Measurements from ENCODE around the gene LAG3.

LAG3 gene

GRCh38 chr12:6778574-6779550 lies 6.5 kb downstream of the LAG3 start:
- POLR2A ChIA-PET: no interaction called here
- peak; percentile 99 for TF ChIP-seq CTCF (IDR thresholded peaks at IDR 0.05; ENCODE audit: control extremely low read depth, extremely low read depth, low read depth, missing control alignments)
- CTCF ChIA-PET: interaction anchor here (0.7 to 9.3 kb wide), 21 partner anchors 10 to 175 kb away, joined by 3 to 117 read pairs (median 4); partner anchors contain the start of genes CD4, COPS7A, LAG3 and MLF2
- peak; percentile 85 for DNase-seq (ENCODE audit: extremely low spot score)

- DNase-seq (ENCODE audit: extremely low spot score): no peak
- TF ChIP-seq CTCF (IDR thresholded peaks at IDR 0.05; ENCODE audit: control extremely low read depth, extremely low read depth, low read depth, missing control alignments): no peak
- CTCF ChIA-PET: interaction anchor here (0.9 to 9.3 kb wide), 12 partner anchors 9 to 93 kb away, joined by 3 to 117 read pairs (median 6); partner anchors contain the start of genes CD4, GNB3, GPR162 and LAG3
- POLR2A ChIA-PET: no interaction called here
Observed at GRCh38 chr12:6779708-6780432, 7.5 kb downstream of the LAG3 start.

- CTCF ChIA-PET: interaction anchor here (0.9 to 9.3 kb wide), 11 partner anchors 8 to 92 kb away, joined by 3 to 117 read pairs (median 6); partner anchors contain the start of genes CD4, GNB3, GPR162 and LAG3
- no peak for TF ChIP-seq CTCF (IDR thresholded peaks at IDR 0.05; ENCODE audit: control extremely low read depth, extremely low read depth, low read depth, missing control alignments)
- DNase-seq (ENCODE audit: extremely low spot score): no peak
- POLR2A ChIA-PET: no interaction called here
Observed at GRCh38 chr12:6780573-6780972, 8.3 kb downstream of the LAG3 start.

GRCh38 chr12:6782119-6782518 lies 9.8 kb downstream of the LAG3 start:
- CTCF ChIA-PET: interaction anchor here (1.1 to 9.3 kb wide), 9 partner anchors 8 to 58 kb away, joined by 3 to 117 read pairs (median 8); partner anchors contain the start of genes COPS7A, GPR162, LAG3 and MLF2

GRCh38 chr12:6782850-6783566 lies 10.7 kb downstream of the LAG3 start:
- no peak for DNase-seq (ENCODE audit: extremely low spot score)
- ChIA-PET POLR2A (interaction anchor here (0.5 kb wide), 1 partner anchor 84 kb away, joined by 3 read pairs; no protein-coding TSS in a partner anchor), CTCF (interaction anchor here (1.1 to 9.3 kb wide), 8 partner anchors 9 to 59 kb away, joined by 3 to 117 read pairs (median 7); partner anchors contain the start of genes COPS7A, GPR162, LAG3 and MLF2)
- TF ChIP-seq CTCF (IDR thresholded peaks at IDR 0.05; ENCODE audit: control extremely low read depth, extremely low read depth, low read depth, missing control alignments): no peak

More at GRCh38 chr12:6782119-6782518, 9.8 kb downstream of the LAG3 start:
- POLR2A ChIA-PET: no interaction called here
- no peak for TF ChIP-seq CTCF (IDR thresholded peaks at IDR 0.05; ENCODE audit: control extremely low read depth, extremely low read depth, low read depth, missing control alignments)
- DNase-seq (ENCODE audit: extremely low spot score): no peak
